Measurements from ENCODE around the gene RARB. TPM values are rescaled to one million over a fixed set of nuclear protein-coding genes. Genes with fewer than 3 reads are reported as not detected.

Gene RARB
- total and polyA plus RNA-seq, 3 donors from 2014 or later: 0.63 to 1.5 (median 0.99) TPM

DNA sequence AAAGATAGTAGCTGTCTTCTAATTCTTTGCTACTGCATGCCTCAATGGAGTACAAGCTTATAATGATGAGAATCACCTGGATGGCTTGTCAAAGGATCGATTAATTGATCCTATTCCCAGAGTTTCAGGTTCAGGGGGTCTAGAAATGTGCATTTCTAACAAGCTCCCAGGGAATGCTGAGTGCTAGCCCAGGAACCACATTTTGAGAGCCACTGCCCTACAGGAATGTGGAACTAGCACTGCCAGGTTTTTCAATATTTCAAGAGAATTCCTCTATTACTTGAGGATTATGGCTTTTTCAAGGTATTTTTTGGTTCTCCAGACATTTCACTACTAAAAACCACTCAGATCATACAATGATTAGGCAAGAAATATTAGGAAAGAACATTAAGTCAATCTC is 52.7 kb downstream of the RARB start:
- Histone ChIP-seq H3K27ac (no peak overlapping the region), H3K36me3 (ENCODE audit: low read depth, missing control alignments) (no peaks in the 10 kb centered on the region), H3K4me3 (no peak overlapping the region), H3K9me3 (no peaks in the 10 kb centered on the region), H3K4me1 (no peaks in the 10 kb centered on the region), H3K27me3 (no peaks in the 10 kb centered on the region)
- intact Hi-C loops (cut with DNase I; ENCODE audit: low total_unique reads): no loop called here
- TF ChIP-seq POLR2A (IDR thresholded peaks at IDR 0.05): no peak
- TF ChIP-seq, protein P1, sequence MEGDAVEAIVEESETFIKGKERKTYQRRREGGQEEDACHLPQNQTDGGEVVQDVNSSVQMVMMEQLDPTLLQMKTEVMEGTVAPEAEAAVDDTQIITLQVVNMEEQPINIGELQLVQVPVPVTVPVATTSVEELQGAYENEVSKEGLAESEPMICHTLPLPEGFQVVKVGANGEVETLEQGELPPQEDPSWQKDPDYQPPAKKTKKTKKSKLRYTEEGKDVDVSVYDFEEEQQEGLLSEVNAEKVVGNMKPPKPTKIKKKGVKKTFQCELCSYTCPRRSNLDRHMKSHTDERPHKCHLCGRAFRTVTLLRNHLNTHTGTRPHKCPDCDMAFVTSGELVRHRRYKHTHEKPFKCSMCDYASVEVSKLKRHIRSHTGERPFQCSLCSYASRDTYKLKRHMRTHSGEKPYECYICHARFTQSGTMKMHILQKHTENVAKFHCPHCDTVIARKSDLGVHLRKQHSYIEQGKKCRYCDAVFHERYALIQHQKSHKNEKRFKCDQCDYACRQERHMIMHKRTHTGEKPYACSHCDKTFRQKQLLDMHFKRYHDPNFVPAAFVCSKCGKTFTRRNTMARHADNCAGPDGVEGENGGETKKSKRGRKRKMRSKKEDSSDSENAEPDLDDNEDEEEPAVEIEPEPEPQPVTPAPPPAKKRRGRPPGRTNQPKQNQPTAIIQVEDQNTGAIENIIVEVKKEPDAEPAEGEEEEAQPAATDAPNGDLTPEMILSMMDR (IDR thresholded peaks at IDR 0.05): no peak
- DNase-seq: no peak
- 85 to 90% methylated on average over 1 of the region's 1 CpG for WGBS, 2 donors

DNA sequence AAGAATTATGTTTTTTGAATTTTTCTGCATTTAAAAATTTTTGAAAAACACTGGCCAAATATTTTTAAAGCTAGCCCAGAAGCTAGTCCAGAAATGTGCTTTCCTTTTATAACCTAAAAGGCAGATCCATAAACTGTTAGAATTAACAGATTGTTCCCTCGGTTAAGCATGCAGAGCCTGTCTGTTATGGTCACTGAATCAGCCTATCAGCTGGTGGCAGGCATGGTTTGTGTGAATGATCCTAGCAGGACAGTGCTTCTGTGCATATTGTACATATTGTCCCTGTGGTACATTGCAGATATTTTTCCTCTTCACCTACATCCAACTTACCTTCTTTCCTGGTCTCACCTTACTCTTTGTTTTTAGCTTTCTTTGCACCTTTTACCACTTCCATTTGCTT is 53.3 kb downstream of the RARB start:
- intact Hi-C loops (cut with DNase I; ENCODE audit: low total_unique reads): no loop called here
- Histone ChIP-seq H3K36me3 (ENCODE audit: low read depth, missing control alignments) (no peaks in the 10 kb centered on the region), H3K9me3 (no peaks in the 10 kb centered on the region), H3K4me1 (no peaks in the 10 kb centered on the region), H3K4me3 (no peak overlapping the region), H3K27ac (no peak overlapping the region), H3K27me3 (no peaks in the 10 kb centered on the region)
- 68 to 72% methylated on average over 1 of the region's 1 CpG for WGBS, 2 donors
- DNase-seq: no peak
- TF ChIP-seq, protein P1 (IDR thresholded peaks at IDR 0.05): no peak

DNA sequence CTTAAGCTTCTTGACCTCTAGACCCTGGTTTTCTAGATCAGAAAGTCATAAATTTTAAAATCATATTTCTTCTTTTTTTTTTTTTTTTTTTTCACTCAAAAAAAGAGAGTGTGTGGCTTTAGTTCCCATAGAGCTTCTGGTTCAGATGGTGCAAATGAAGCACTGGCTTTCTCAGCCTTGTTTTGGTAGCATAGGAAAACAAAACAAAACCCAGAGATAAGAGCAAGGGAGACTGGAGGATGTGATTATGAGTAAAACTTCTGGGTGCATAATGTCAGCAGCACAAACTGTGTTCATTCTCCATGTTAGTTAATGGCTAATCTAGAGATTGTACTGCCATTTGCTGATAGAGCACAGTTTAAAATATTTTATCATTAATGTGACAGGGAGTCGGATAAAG is 55.4 kb downstream of the RARB start:
- TF ChIP-seq POLR2A (IDR thresholded peaks at IDR 0.05): no peak
- TF ChIP-seq, protein P1 (IDR thresholded peaks at IDR 0.05): no peak
- Histone ChIP-seq H3K9me3 (no peaks in the 10 kb centered on the region), H3K4me1 (no peaks in the 10 kb centered on the region), H3K27me3 (no peaks in the 10 kb centered on the region), H3K4me3 (no peak overlapping the region), H3K36me3 (ENCODE audit: low read depth, missing control alignments) (no peaks in the 10 kb centered on the region), H3K27ac (no peak overlapping the region)
- DNase-seq: no peak
- intact Hi-C loops (cut with DNase I; ENCODE audit: low total_unique reads): no loop called here
- 42 to 65% methylated on average over 1 of the region's 1 CpG for WGBS, 2 donors

DNA sequence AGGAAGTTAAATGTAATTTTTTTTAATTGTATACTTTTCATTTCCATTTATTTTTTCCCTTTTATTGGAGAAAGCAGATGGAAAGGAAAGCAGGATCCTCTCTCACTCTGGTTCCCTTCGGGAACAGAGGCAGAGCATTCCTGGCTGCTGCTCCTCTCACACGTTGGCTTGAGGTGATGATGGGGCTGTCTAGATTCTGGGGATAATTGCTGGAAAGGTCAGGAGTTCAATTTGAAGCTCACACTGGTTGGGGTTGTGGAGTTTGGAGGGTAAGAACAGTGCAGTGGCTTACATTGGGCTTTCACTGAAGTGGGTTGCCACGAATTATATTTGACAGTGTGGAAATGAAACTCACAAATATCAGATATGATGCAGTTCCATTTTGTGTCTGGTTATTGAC is 57.6 kb downstream of the RARB start:
- intact Hi-C loops (cut with DNase I; ENCODE audit: low total_unique reads): no loop called here
- 71 to 76% methylated on average over 3 of the region's 3 CpGs for WGBS, 2 donors
- no peak for TF ChIP-seq POLR2A (IDR thresholded peaks at IDR 0.05)
- TF ChIP-seq, protein P1 (IDR thresholded peaks at IDR 0.05): no peak
- Histone ChIP-seq H3K27me3 (no peaks in the 10 kb centered on the region), H3K9me3 (no peaks in the 10 kb centered on the region), H3K27ac (no peak overlapping the region), H3K4me1 (no peaks in the 10 kb centered on the region), H3K4me3 (no peak overlapping the region), H3K36me3 (ENCODE audit: low read depth, missing control alignments) (no peaks in the 10 kb centered on the region)
- no peak for DNase-seq

DNA sequence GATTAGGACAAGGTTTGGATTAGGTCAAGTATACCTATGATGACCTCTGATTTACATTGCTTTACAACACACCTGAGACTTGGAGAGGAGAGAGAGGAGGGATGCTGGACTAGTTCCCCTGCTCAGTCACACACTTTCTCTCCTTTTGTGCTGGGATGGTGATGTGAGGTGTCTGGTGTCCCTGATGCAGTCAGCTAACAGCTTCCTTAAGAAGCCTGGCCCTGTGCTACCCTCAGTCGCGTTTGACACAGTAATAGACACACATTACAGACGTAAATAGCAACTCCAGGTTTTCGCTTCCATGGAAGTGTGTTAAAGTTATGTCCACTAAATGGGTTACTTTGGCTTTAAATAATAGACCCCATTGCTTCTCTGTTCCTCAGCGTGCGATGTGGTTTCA is 58.9 kb downstream of the RARB start:
- WGBS, 2 donors: 66 to 73% methylated on average over 6 of the region's 6 CpGs
- H3K27ac ChIP-seq: no peak overlapping the region
- no peak overlapping the region for H3K4me3 ChIP-seq
- no peaks in the 10 kb centered on the region for H3K36me3 ChIP-seq (ENCODE audit: low read depth, missing control alignments)
- TF ChIP-seq, protein P1 (IDR thresholded peaks at IDR 0.05): no peak
- no peak for TF ChIP-seq POLR2A (IDR thresholded peaks at IDR 0.05)
- DNase-seq: no peak
- no peaks in the 10 kb centered on the region for H3K9me3 ChIP-seq
- intact Hi-C loops (cut with DNase I; ENCODE audit: low total_unique reads): no loop called here
- H3K4me1 ChIP-seq: no peaks in the 10 kb centered on the region
- no peaks in the 10 kb centered on the region for H3K27me3 ChIP-seq
